HG03342 (cell line): ENCODE results near the gene OR52B6.
"Not testable (repeated sequence)": the region's sequence is repeated elsewhere in the genome, so short reads cannot be mapped to it uniquely, and the experiment has no call there.

ENCODE experiments used
- ATAC-seq: cut with Tn5 transposase; IDR thresholded peaks from one replicate; pipeline ENCODE4 v1.9.1; 2021; ENCODE audit warnings: mild to moderate bottlenecking, moderate library complexity; ENCODE audit not compliant: unreplicated experiment

OR52B6 gene

GRCh38 chr11:5580577-5580976 lies at the start of gene OR52B6:
Gene OR52B6, plus strand, starts transcription at chr11:5580877. Its CDS starts 0 bp downstream, at chr11:5580877.
- no peak for ATAC-seq

- no peak for ATAC-seq
These were observed 49.4 kb upstream of the OR52B6 start for GRCh38 chr11:5531053-5531831.

- no peak for ATAC-seq
These were observed 46.6 kb upstream of the OR52B6 start for GRCh38 chr11:5534046-5534445.

- no peak for ATAC-seq
These were observed 44.2 kb upstream of the OR52B6 start for GRCh38 chr11:5536482-5536881.

- ATAC-seq, result no peak
These were observed 39.2 kb upstream of the OR52B6 start for GRCh38 chr11:5541427-5541826.

GRCh38 chr11:5546457-5546856 lies 34.2 kb upstream of the OR52B6 start:
- no peak for ATAC-seq

- peak; percentile 57 for ATAC-seq
These were observed 32.7 kb upstream of the OR52B6 start for GRCh38 chr11:5547982-5548381.

GRCh38 chr11:5548440-5548839 lies 32.2 kb upstream of the OR52B6 start, which contains the start of gene OR52H1:
Gene OR52H1, minus strand, starts transcription at chr11:5548540. Its CDS starts 3,035 bp downstream, at chr11:5545505.
- ATAC-seq, result no peak

GRCh38 chr11:5550440-5551095 lies 30.1 kb upstream of the OR52B6 start:
- ATAC-seq, result no peak

GRCh38 chr11:5553343-5553742 lies 27.3 kb upstream of the OR52B6 start:
- no peak for ATAC-seq

GRCh38 chr11:5556596-5557188 lies 24.0 kb upstream of the OR52B6 start:
- no peak for ATAC-seq

GRCh38 chr11:5557751-5558150 lies 22.9 kb upstream of the OR52B6 start:
- ATAC-seq, result no peak

- no peak for ATAC-seq
These were observed 16.2 kb upstream of the OR52B6 start for GRCh38 chr11:5564259-5565019.

GRCh38 chr11:5574654-5575053 lies 6.0 kb upstream of the OR52B6 start:
- ATAC-seq, result no peak

GRCh38 chr11:5575152-5575551 lies 5.5 kb upstream of the OR52B6 start:
- ATAC-seq, result no peak

GRCh38 chr11:5577101-5577500 lies 3.6 kb upstream of the OR52B6 start:
- ATAC-seq, result no peak

- no peak for ATAC-seq
These were observed 337 bp downstream of the OR52B6 start for GRCh38 chr11:5581014-5581413.

- not testable (repeated sequence) for ATAC-seq
These were observed 3.8 kb downstream of the OR52B6 start for GRCh38 chr11:5584458-5584857.

- ATAC-seq, result not testable (repeated sequence)
These were observed 9.2 kb downstream of the OR52B6 start for GRCh38 chr11:5589906-5590305.

GRCh38 chr11:5591613-5592012 lies 10.9 kb downstream of the OR52B6 start:
- ATAC-seq, result no peak

GRCh38 chr11:5592615-5593014 lies 11.9 kb downstream of the OR52B6 start:
- ATAC-seq, result no peak
